Effector CD4-positive, alpha-beta T cell (primary cell): ENCODE results near the gene LINC01488.

ENCODE experiments used
- DNase-seq: peaks from one replicate; pipeline ENCODE4 v3.0.0-alpha.2; 2020

Gene LINC01488

DNA sequence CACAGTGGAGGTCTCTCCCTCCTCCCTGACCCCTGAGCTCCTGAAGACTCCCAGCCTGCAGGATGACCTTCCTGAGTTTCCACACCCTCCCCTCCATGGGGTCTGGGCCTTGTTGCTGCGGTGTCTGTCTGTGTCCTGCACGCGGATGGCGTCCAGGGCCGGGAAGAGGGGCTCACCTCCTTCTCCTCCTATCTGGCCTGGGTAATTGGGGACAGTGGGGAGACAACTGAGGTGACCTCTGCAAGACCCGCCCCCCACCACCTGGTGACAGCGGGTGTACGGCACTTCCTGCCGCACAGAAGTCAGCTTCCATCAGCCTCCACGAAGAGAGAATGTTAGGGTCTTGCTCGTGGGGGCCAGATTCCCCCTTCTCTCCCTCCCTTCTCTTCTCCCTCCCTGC, 31.7 kb downstream of the LINC01488 start:
- no peak for DNase-seq

DNA sequence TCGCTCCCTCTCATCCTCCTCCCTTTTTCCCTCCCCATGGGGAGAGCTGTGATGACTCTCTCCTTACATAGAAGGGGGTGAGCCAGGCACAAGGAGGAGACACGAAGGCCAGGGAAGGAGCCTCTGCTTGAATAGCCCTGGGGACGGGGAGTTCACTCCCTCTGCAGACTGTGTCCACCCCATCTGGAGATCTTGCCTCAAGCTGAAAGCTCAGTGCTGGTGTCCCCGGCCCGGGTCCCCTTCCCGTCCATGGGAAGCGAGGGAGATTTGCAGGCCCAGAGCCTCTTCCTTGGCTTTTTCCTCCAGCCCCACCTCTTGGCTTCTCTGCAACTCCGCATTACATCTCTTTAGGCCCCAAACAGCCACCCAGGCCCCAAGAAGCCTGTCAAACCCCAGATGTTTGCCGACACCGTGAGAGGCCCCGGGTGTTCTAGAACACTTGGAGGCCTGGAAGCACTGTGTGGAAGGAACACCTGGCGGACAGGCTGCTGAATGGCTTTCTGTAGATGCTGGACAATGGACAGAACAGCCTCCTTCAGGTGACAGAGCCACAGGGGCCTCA, 32.3 kb downstream of the LINC01488 start:
- DNase-seq, result no peak

DNA sequence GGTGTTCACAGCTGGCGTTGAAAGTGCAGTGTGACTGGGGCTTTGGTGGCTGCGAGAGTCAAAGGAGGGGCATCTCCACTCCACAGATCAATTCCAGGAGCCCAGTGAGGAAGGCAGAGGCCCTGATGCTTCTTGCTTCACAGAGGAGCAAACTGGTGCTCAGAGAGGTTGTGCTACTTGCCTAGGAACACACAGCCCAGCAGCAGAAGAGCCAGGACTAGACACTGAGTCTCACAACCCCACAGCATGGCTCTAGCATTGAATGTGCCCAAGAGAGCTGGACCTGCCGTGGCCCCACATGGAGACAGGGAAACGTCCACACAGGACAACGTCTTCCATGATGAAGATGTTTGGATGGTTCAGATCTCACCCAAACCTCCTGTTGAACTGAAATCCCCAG, 33.3 kb downstream of the LINC01488 start:
- DNase-seq, result no peak

DNA sequence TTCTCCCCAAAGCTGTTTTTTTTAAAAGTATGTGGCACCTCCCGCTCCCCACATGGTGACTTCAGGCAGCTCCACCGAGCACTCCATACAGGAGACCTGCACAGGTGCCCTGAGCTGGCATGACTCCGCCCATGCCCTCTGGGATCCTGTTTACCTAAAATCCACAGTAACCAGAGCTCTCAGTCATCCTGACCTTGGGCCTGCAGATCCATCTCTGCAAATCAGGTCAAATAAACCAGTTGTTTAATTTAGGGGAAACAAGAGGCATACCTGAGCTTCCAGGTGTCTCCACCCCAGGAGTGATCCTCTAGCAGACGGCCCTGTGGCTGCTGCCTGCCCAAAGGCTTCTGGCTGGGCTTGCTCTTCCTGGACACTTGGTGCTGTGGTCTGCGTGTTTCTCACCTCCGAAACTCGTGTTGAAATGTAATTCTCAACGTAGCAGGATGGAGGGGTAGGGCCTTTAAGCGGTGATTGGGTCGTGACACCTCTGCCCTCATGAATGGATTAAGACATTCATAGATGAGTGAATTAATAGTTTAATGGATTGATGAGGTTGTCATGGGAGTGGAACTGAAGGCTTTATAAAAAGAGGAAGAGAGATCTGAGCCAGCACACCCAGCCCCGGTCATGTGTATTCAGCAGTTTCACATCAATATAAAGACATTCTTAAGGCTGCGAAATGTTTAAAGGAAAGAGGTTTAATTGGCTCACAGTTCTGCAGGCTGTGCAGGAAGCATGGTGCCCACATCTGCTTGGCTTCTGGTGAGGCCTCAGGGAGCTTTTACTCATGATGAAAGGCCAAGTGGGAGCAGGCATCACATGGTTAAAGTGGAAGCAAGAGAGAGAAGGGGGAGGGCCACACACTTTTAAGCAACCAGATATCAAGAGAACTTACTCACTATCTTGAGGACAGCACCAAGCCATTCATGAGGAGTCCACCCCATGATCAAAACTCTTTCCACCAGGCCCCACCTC, 34.1 kb downstream of the LINC01488 start:
- no peak for DNase-seq

DNA sequence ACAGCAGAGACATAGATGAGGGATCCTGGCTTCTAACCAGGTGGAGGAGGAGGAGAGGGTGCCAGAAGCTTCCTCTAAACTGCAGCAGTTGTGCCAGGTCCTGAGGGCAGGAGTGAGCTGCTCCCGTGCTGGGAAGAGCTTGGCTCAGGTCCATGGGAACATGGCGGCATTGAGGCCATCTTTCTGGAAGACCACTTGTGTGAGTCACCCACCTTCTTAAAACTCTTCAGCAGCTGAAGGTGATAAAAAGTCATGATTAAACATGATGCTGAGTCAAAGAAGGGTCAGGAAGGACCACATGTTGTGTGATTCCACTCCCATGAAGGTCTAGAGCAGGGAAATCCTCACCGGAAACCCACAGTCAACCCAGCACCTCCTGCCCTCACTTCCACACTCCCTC, 35.1 kb downstream of the LINC01488 start:
- DNase-seq, result no peak

DNA sequence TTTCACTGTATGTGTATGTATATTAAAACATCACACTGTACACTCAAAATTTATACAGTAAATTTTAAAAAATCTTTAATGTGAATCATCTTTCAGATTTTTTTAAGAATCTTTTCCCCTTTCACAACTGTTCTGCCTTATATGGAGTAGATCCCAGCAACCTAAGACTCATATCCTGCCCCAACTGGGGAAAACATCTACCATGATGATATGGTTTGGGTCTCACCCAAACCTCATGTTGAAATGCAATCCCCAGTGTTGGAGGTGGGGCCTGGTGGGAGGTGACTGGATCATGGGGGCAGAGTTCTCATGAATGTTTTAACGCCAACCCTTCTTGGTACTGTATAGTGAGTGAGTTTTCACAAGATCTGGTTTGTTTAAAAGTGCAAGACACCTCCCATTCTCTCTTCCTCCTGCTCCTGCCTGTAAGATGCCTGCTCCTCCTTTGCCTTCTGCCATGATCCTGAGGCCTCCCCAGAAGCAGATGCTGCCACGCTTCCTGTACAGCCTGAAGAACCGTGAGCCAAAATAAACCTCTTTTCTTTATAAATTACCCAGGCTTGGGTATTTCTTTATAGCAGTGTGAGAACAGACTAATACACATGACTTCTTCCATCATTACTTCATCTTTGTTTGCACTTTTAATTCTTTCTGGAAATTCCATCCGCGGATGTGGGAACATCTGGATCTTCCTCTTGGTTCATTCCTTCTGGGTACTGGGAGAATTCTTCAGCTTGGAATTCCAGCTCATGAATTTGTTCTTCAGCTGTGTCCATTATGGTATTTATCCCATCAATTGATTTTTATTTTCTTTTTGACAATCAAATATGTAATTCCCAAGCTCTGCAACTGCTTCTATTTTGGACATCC, 36.9 kb downstream of the LINC01488 start:
- no peak for DNase-seq

DNA sequence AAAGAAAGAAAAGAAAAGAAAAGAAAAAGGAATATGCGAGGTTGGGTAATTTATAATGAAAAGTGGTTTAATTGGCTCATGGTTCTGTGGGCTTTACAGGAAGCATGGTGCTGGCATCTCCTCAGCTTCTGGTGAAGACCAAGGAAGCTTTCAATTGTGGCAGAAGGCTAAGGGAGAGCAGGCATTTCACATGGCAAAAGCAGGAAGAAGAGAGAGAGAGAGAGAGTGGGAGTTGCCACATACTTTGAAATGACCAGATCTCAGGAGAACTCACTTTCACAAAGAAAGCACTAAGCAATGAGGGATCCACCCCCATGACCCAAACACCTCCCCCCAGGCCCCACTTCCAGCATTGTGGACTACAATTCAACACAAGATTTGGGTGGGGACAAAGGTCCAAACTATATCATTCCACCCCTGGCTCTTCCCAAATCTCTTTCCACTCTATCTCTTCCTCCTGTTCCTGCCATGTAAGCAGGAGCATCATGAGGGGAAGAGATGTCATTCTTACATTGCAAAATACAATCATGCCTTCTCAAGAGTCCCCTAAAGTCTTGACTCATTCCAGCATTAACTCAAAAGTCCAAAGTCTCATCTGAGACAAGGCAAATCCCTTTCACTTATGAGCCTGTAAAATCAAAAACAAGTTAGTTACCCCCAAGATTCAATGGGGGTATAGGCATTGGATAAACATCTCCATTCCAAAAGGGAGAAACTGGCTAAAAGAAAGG, 38.9 kb downstream of the LINC01488 start:
- DNase-seq, result no peak

DNA sequence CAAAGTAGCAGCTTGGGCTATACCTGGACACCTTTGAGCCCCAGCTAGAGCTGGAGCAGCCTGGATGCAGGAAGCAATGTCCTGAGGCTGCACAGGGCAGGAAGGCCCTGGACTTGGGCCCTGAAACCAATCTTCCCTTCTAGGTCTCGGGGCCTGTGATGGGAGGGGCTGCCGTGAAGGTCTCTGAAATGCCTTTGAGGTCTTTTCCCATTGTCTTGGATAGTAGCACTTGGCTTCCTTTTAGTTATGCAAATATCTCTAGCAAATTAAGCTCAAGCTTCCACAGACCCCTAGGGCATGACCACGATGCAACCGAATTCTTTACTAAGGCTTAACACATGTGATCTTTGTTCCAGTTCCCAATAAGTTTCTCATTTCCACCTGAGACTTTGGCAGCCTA, 40.0 kb downstream of the LINC01488 start:
- no peak for DNase-seq

DNA sequence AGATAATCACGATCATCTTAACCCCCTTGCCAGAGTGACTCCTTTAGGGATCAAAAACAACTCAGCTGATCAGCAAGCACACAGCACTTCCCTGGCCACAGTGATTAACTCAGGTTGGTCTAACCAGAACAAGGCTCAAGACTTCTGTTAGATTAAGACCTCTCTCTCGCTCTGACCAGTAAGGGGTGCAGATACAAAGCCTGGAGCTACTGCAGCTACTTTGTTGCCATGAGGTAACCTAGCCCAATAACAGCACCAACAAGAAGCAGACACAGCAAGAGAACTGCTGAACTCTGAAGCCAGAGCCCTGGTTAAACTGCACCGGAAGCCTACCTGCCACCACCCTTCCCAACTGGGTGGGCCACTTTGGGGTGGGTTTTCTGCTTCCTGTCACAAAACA, 42.0 kb downstream of the LINC01488 start:
- no peak for DNase-seq

DNA sequence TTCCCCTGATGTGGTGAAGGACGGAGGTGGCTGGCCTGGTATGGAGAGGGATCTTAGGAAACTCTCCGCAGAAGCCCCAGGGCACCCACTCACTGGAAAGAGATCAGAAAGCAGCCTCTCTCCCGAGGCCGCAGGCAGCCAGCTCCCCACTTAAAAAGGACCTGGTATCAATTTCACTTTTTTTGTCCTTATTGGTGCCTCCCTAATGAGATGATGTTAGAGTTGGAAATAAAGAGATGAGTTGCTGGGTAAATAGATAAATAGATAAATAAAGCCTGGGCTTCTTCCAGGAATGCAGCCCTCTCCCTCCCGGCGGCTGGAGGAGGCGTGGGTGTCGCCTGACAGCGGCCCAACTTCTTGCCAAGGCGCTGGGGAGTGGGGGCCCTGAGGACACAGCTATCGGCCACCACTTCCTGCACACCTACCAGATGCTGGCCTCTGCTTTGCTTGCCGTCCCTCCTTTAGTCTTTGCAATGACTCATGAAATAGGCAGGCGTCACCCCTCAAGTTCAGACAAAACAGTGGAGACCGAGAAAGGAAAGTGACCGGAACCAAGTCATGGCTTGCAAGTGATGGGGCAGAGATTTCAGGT, 42.9 kb downstream of the LINC01488 start:
- no peak for DNase-seq

DNA sequence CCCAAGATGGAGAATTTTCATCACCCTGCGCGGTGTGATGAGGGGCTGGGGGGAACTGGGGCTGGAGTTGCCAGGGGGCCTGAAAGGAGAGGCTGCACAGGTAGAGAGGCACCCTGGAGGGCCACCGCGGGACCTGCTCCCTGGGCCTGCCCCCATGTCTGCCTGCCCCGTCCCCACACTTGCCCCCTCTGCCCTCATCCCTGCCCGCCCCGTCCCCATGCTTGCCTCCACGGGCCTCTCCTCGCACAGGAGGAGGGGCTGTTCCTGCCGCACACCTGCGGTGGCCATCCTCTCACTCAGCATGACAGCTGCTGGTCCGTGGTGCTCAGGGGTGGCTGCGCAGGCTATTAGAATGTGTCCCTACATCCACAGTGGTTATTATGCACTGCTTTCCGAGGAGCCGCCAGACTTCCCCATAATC, 43.5 kb downstream of the LINC01488 start:
- DNase-seq, result no peak

DNA sequence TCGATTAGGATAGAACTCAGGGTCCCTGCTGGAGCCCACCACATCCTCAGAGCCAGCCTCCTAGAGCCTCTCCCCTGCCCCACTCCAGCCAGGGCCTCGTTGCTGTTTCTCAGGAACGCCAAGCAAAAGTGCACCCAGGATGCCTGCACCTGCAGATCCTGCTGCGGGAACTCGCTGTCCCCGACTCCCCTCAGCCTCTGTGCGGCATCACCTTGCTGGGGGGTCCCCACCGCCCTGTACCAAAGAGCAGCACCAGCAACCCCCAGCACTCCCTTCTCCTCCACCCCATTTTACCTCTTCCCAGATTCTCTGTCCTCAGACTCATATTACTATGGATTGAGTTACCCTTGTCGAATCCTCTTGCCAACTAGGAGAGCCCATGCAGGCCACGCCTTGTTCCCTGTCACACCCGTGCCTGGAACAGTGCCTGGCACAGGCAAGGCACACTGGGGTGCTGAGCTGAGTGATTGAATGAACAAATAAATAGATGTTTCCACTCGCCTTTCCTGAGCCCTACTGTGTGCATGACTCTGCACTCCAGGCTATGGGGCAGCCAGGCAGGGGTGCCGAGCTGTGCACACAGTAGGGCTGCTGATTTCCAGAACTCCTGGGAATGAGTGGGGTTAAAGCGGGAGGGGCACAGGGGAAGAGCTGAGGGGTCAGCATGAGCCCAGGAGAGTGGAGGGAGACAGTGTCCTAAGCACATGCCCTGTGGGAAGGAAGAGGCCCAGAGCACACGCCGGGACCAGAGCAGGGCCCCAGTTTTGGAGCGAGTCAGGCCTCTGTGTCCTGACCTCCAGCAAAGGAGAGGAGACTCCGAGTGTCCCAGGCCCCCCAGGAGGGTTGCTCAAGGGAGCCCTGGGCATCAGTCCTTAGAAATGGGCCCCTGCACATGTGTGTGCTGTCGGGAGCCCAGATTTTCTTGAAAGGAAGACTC, 44.3 kb downstream of the LINC01488 start:
- DNase-seq, result no peak

DNA sequence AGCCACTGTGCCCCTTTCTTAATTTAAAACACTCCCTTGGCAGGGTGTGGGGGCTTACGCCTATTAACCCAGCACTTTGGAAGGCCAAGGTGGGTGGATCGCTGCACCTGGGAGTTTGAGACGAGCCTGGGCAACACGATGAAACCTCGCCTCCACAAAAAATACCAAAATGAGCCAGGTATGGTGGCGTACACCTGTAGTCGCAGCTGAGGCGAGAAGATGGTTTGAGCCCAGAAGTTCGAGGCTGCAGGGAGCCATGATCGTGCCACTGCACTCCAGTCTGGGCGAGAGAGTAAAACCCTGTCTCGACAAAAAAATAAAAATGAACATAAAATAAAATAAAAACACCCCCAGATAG, 45.0 kb downstream of the LINC01488 start:
- DNase-seq, result no peak

DNA sequence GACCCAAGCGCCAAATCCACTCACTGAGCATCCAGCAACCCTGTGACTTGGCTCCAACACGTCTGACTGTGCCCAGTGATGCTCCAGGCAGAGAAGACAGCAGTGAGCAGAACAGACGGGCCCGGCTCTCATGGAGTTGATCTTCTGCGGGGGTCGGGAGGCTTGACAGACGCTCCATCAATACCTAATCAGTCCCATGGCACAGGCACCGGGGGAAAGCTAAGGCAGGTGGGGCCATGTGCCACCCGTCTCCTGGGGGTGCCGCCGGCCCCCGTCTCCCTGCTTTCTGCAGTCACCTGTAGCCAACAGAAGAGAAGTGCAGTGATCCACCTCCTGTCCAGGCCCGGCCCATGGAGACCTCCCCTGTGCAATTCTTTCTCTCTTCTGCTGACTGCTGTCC, 47.5 kb downstream of the LINC01488 start:
- DNase-seq, result no peak

DNA sequence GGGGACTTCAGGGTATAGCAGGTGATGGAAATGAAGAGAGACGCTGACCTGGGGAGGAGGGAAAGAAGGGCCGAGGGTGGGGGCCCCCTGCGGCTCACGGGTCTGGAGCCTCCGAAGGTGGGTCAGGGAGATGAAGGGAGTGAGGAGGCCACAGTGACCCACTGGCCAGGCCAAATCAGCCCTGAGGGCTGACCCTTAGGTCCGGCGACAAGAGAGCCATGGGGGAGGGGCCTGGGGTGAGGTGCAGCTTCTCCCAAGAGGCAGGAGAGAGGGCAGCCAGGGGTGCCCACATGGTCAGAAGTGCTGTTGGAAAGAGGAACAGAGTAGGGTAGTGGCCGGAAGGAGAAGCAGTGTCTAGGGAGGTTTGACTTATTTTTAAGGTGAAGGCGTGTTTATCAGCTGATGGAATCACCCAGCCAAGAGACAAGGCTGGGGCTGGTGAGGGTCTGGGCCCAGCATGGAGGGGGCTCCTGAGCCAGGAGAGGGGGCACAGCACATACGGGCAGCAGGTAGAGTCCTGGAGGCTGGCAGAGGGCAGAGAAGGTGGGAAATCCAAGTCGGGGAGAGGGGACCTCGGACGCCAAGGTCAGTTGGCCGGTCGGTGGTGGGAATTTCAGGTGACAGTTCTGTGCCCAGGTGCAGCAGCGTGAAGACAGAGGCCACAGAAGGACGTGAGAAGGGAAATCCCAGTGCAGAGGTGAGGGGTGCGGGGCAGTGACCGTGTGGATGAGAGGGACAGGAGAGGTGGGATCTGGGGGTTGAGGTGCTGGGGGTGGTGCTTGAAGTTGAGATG, 49.0 kb downstream of the LINC01488 start:
- no peak for DNase-seq

DNA sequence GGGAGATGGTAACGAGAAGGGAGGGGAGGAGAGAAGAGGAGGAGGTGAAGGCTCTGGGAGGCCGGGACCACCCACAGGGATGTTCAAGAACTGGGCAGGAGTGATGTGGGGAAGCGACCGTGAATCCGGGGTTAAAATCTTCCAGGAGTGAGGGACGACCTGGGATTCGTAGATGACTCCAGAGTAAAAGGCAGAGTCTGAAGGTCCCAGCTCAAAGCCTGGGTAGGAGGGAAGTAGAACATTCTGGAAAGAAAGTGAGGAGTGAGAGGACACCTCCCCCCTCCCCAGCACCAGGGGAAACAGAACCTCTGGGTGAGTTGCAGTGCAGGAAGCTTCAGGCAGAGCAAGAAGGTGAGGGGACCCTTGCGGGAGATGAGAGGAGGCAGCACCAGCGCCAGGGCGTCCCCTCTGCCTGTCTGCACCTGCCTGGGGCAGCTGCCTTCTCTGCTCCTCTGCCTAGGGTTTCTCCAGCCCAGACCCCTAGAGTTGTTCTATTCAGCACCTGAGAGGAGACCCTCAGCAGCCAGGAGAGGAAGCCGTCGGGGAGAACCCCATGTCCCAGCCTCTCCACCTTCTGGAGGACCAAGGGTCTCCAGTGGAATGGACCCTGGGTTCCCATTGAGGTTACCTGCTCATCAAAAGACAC, 49.7 kb downstream of the LINC01488 start:
- no peak for DNase-seq

DNA sequence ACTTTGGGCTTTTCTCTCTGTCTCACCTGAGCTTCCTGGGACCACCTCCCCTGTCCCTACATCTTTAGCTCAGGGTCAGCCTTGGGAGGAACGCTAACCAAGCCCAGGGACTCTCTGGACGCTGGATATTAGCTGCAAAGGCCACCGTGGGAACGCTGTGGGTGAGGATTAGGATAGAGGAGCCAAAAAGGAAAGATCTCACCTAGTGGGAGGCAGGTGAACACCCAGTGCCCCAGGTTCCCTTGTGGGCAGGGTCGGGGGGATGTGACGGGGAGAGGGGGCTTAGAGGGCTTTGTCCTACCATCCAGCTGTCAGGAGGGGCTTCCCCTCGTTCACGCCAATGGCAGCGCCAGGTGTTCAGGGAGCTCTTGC, 50.2 kb downstream of the LINC01488 start:
- no peak for DNase-seq

DNA sequence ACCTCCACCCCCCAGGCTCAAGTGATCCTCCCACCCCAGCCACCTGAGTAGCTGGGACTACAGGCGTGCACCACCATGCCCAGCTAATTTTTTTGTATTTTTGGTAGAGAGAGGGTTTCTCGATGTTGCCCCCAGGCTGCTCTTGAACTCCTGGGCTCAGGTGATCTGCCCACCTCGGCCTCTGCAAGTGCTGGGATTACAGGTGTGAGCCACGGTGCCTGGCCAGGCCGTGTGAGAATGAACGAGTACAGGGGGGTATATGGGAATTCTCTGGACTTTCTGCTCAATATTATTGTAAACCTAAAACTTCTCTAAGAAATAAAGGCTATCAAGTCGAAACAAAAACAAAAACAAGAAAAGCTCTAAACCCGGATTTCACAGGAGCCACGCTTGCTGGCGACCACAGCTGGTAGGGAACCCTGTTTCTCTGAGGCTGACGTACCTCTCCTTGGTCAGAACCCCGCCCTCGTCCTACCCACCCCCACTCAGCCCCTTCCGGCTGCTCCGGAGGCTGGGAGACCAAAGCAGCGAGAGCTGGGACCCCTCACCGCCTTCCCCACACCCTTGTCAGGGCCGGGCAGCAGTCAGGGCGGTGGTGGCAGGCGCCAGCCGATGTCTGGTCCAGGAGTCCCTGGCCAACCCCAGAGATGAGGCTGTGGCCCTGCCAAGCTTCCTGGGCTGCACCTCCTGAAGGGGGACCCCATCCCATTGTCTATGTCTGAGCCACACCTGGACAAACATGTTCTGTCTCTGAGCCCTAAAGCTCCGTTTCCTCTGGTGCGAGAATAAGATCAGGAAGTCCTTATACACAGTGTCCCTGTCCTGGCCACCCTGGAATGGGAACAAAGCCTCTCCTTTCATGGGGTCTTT, 52.1 kb downstream of the LINC01488 start:
- DNase-seq, result no peak

DNA sequence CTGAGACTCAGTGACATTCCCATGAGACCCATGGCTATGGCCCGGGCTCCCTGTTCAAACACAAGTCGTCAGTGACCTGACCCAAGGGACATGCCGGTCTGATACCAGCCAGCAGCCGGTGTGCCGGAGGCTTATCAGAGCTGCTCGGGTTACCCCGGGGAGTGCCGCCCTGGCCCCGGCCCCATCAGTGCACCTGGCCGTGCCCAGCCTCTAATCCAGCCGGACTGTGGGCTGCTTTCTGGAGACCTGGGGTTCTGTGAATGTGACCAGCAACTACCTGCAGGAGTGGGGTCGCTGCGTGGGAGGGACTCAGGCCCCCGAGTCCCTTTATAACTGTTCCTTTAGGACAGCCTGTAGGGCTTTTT, 52.7 kb downstream of the LINC01488 start:
- DNase-seq, result no peak
